ENCODE measurements around the gene TAGLN3. TPM values are rescaled to one million over a fixed set of nuclear protein-coding genes. Genes with fewer than 3 reads are reported as not detected.

TAGLN3 gene
- total and polyA plus RNA-seq, 2 donors (not counting 3 experiments of a cell fraction or from before 2014, with no cell fraction given): not detected

DNA sequence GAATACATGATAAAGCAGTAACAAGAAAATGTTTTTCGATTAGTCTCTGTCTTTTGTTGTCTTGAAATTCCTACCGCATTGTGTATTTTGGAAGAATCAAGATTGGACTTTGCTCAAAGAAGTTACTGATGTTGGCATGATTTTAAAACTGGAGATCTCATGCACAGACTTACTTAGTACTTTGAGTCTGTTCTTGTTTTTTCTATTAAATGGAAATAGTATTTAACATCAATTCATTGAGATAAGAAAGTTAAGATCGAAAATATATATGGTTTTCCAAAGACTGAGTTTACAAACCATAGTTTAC is 17.3 kb upstream of the TAGLN3 start:
- dilution Hi-C loops (cut with MboI; ENCODE audit: extremely low pct_ligation_motif_present, low sequenced_read_pairs): no loop called here
- Histone ChIP-seq H3K27me3 (ENCODE audit: control insufficient read depth in 2 of 2, insufficient read depth in 2 of 2, low read length in 2 of 2) (no peaks in the 10 kb centered on the region), H3K4me3 (replicated peaks in 1 of 3; ENCODE audit: insufficient read depth in 1 of 3, low read depth in 1 of 3, low read length in 3 of 3) (no peak overlapping the region), H3K36me3 (ENCODE audit: control insufficient read depth in 2 of 2, extremely low read depth in 1 of 2, insufficient read depth in 2 of 2, low read length in 2 of 2) (peaks cover 0 to 4% of the 10 kb centered on the region in 2 experiments), H3K9me3 (replicated peaks; ENCODE audit: control insufficient read depth, insufficient read depth, low read length) (no peaks in the 10 kb centered on the region), H3K4me1 (ENCODE audit: control insufficient read depth, extremely low read depth, insufficient read depth, low read length) (peaks cover 21% of the 10 kb centered on the region), H2AFZ (ENCODE audit: low read depth, low read length) (no peak overlapping the region), H3K9me1 (replicated peaks; ENCODE audit: control insufficient read depth, extremely low read depth, insufficient read depth, low read length) (no peaks in the 10 kb centered on the region), H3K79me2 (ENCODE audit: control insufficient read depth, insufficient read depth, low read length) (peaks cover 41% of the 10 kb centered on the region), H4K20me1 (replicated peaks; ENCODE audit: control insufficient read depth, extremely low read depth, insufficient read depth, low read length) (no peaks in the 10 kb centered on the region), H3K9ac (replicated peaks; ENCODE audit: extremely low read depth, insufficient read depth, low read length) (no peak overlapping the region), H3K4me2 (ENCODE audit: insufficient read depth, low read length) (peak overlapping the region; percentile 32), H3K27ac (ENCODE audit: insufficient read depth, low read depth, low read length) (no peak overlapping the region)
- POLR2A ChIA-PET: no interaction called here
- FAIRE-seq: no peak
- CTCF ChIA-PET: interaction anchor here (1.1 to 6.3 kb wide), 3 partner anchors 8 to 62 kb away, joined by 3 to 50 read pairs (median 8); no protein-coding TSS in a partner anchor
- TF ChIP-seq, protein P1, sequence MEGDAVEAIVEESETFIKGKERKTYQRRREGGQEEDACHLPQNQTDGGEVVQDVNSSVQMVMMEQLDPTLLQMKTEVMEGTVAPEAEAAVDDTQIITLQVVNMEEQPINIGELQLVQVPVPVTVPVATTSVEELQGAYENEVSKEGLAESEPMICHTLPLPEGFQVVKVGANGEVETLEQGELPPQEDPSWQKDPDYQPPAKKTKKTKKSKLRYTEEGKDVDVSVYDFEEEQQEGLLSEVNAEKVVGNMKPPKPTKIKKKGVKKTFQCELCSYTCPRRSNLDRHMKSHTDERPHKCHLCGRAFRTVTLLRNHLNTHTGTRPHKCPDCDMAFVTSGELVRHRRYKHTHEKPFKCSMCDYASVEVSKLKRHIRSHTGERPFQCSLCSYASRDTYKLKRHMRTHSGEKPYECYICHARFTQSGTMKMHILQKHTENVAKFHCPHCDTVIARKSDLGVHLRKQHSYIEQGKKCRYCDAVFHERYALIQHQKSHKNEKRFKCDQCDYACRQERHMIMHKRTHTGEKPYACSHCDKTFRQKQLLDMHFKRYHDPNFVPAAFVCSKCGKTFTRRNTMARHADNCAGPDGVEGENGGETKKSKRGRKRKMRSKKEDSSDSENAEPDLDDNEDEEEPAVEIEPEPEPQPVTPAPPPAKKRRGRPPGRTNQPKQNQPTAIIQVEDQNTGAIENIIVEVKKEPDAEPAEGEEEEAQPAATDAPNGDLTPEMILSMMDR (IDR thresholded peaks at IDR 0.05; ENCODE audit: extremely low read depth in 1 of 2, insufficient read depth in 1 of 2, low read depth in 1 of 2, low read length in 2 of 2): no peak
- no peak for TF ChIP-seq FOS (IDR thresholded peaks at IDR 0.05; ENCODE audit: borderline replicate concordance, insufficient read depth, low read length)
- TF ChIP-seq, protein P2, sequence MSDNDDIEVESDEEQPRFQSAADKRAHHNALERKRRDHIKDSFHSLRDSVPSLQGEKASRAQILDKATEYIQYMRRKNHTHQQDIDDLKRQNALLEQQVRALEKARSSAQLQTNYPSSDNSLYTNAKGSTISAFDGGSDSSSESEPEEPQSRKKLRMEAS (IDR thresholded peaks at IDR 0.05; ENCODE audit: insufficient read depth, insufficient read length): no peak
- TF ChIP-seq JUN (IDR thresholded peaks at IDR 0.05; ENCODE audit: borderline replicate concordance, insufficient read depth, insufficient read length, low read depth): no peak
- no peak for TF ChIP-seq EZH2 (IDR thresholded peaks at IDR 0.05; ENCODE audit: borderline replicate concordance, low read depth, low read length, severe bottlenecking)
- no peak for TF ChIP-seq GATA2 (IDR thresholded peaks at IDR 0.05; ENCODE audit: insufficient read depth, insufficient read length, low read depth, low read length)
- TF ChIP-seq MYC (IDR thresholded peaks at IDR 0.05; ENCODE audit: low read depth, low read length): no peak
- BruUV-seq (replicated peaks): no TSS peak
- no peak for DNase-seq (ENCODE audit: low read depth, low spot score)
- intact Hi-C loops (cut with micrococcal nuclease): no loop called here

Data from endothelial cell of umbilical vein (primary cell).